G401.6 (cell line): ENCODE results near the gene TMEM100.

Experiments used
- FAIRE-seq: peaks from 2 replicates; lab custom pipeline; 2012; peaks lifted over from hg19 to GRCh38; lab: Jason Lieb, UNC

TMEM100 gene

GRCh38 chr17:55717898-55718735 lies 4.5 kb downstream of the TMEM100 start:
- FAIRE-seq: peak; percentile 6

- no peak for FAIRE-seq
Observed at GRCh38 chr17:55717432-55717831, 5.2 kb downstream of the TMEM100 start.

GRCh38 chr17:55710829-55711496 lies 11.7 kb downstream of the TMEM100 start:
- no peak for FAIRE-seq

- no peak for FAIRE-seq
Observed at GRCh38 chr17:55710410-55710809, 12.3 kb downstream of the TMEM100 start.

- no peak for FAIRE-seq
Observed at GRCh38 chr17:55709984-55710383, 12.7 kb downstream of the TMEM100 start.

- FAIRE-seq: no peak
Observed at GRCh38 chr17:55709440-55709839, 13.2 kb downstream of the TMEM100 start.

- no peak for FAIRE-seq
Observed at GRCh38 chr17:55708175-55708974, 14.3 kb downstream of the TMEM100 start.

- FAIRE-seq: no peak
Observed at GRCh38 chr17:55706808-55707773, 15.6 kb downstream of the TMEM100 start.

GRCh38 chr17:55705847-55706246 lies 16.8 kb downstream of the TMEM100 start:
- FAIRE-seq: no peak

- FAIRE-seq: no peak
Observed at GRCh38 chr17:55704401-55704800, 18.3 kb downstream of the TMEM100 start.

- FAIRE-seq: no peak
Observed at GRCh38 chr17:55702150-55702549, 20.5 kb downstream of the TMEM100 start.

- FAIRE-seq: no peak
Observed at GRCh38 chr17:55699181-55699860, 23.3 kb downstream of the TMEM100 start.

- FAIRE-seq: no peak
Observed at GRCh38 chr17:55694286-55694910, 28.3 kb downstream of the TMEM100 start.

GRCh38 chr17:55693254-55694216 lies 29.1 kb downstream of the TMEM100 start:
- no peak for FAIRE-seq

GRCh38 chr17:55692276-55692675 lies 30.4 kb downstream of the TMEM100 start:
- FAIRE-seq: no peak

GRCh38 chr17:55691666-55692065 lies 31.0 kb downstream of the TMEM100 start:
- no peak for FAIRE-seq

- no peak for FAIRE-seq
Observed at GRCh38 chr17:55690105-55690508, 32.6 kb downstream of the TMEM100 start.

GRCh38 chr17:55689672-55690071 lies 33.0 kb downstream of the TMEM100 start:
- no peak for FAIRE-seq

- no peak for FAIRE-seq
Observed at GRCh38 chr17:55688057-55688456, 34.6 kb downstream of the TMEM100 start.
